NCI-H146 treated with DMSO at 0.1 percent for 48 hours (cell line): ENCODE measurements around the gene SMURF1.

Source experiments
- DNase-seq: peaks from one replicate; lab custom pipeline; 2025; ENCODE audit not compliant: unreplicated experiment; lab: John Stamatoyannopoulos, UW

The SMURF1 gene

DNA sequence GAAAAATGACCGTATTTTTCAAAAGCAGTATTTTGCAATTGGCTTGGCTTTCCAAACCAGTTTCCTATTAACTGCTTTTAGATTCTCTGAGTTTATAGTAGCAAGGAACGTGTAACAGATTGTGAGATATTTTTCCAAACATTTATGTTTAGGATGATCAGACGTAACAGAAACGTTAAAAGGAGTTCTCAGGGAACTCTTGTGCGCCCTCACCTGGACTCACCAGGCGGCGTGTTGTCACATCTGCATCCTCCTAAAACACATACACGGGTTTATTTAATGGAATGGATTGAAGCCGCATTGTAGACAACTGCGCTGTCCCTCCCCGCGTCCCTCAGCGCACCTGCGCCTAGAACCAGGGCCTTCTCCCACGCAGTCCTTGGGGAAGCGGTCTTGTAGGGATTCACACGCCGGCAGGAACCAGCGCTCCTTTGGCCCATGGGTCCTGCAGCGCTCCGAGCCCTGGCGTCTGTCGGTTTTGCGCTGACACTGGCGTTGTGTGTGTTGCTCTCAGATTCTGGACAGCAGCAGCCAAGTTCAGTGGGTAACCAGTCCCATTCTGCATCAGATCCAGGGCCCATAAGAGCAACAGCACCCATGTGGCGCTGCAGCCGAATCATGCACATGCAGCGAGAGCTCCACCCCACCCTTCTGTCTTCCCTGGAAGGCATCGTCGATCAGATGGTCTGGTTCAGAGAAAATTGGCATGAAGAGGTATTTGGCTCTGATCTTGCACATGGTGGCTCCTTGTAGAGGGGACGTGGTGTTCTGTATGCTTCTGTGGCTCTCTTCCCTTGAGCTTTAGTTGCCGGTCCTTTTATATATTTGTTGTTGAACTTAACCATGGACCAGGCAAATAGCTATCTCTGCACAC is 150.6 kb downstream of the SMURF1 start:
- no peak for DNase-seq

DNA sequence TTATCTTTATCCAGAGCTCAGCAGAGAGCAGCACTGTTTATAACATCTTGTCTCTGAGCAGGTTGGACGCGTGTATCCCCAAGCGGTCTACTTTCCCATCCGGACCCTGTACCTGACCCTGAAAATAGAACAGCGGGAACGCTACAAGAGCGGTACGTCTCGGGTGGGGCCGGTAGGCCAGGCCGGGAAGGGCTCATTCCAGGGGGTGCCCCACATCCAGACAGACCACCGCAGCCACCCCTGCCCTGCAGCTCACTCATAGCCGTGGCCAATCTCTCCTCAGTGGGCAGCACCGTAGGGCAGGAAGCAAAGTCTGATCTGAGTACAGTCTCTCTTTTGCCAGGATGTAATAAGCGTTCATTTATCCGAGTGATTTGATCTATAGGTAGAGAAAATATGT is 151.8 kb downstream of the SMURF1 start:
- DNase-seq = no peak

DNA sequence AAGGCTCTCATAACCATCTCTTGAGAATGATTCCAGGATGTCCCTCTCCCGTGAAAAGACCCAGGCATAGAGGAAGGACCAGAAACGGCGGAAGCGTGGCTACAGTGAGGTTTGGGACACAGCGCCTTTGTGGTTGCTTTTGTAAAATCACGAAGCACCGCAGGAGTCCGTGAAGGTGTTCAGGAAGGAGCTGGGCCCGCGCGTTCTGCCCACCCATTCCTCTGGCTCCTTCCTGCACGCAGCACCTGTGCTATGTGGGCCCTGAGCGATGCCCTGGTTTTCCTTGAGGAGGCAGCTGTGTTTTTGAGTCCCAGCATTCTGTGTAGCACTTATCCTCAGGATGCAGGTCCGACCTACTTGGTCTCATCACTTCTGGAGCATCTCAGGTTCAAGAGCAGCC is 152.8 kb downstream of the SMURF1 start:
- no peak for DNase-seq

- no peak for DNase-seq
Measured at GRCh38 chr7:98990356-98990755, 153.6 kb downstream of the SMURF1 start.

- DNase-seq = no peak
Measured at GRCh38 chr7:98988641-98989040, 155.3 kb downstream of the SMURF1 start.

DNA sequence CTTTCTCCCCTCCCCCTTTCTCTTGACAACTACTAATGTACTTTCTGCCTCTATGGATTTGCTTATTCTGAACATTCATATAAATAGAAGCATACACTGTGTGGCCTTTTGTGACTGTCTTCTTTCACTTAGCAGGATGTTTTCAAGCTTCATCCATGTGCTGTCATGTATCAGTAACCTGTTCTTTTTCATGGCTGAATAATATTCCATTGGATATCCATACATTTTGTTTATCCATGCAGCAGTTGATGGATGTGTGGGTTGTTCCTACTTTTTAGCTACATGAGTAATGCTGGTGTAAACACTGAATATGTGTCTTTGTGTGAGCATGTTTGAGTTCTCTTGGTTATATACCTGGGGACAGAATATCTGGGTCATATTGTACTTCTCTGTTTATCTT is 158.0 kb downstream of the SMURF1 start:
- DNase-seq = no peak

GRCh38 chr7:98985406-98985805 is 158.5 kb downstream of the SMURF1 start:
- no peak for DNase-seq

DNA sequence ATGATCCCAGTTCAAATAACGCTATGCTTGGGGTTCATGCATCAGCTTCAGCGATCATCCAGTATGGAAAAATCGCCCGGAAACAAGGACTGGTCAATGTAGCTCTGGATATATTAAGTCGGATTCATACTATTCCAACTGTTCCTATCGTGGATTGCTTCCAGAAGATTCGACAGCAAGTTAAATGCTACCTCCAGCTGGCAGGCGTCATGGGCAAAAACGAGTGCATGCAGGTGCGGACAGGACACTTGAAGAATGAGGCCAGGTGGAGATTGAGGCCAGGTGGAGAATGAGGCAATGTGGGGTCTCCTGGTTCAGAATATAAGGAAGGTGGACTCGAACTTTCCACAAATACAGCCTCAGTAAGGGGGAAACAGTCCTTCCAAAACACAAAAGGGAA is 159.8 kb downstream of the SMURF1 start:
- DNase-seq = no peak

- DNase-seq = no peak
Measured at GRCh38 chr7:98982686-98983085, 161.2 kb downstream of the SMURF1 start.

DNA sequence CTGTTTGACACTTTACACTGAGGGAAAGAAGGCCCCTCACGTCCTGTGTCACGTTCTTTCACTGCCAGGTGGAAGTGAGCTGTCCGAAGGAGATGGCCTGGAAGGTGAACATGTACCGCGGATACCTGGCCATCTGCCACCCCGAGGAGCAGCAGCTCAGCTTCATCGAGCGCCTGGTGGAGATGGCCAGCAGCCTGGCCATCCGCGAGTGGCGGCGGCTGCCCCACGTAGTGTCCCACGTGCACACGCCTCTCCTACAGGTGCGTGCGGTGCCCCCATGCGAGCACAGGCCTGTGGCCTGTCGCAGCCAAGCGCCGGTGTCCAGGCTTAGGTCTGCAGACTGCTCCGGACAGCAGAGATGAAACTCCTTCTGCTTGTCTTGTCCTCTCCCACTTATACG is 162.2 kb downstream of the SMURF1 start:
- no peak for DNase-seq

- DNase-seq = peak; percentile 5
Measured at GRCh38 chr7:98978672-98979071, 165.2 kb downstream of the SMURF1 start.
